Measurements from ENCODE around the gene TMEM242.

TMEM242 gene

GRCh38 chr6:157255079-157255478 lies 68.2 kb downstream of the TMEM242 start:
- in situ Hi-C loops (cut with HindIII; ENCODE audit: low sequenced_read_pairs) = no loop called here

GRCh38 chr6:157254538-157254937 lies 68.8 kb downstream of the TMEM242 start:
- in situ Hi-C loops (cut with HindIII; ENCODE audit: low sequenced_read_pairs) = no loop called here

GRCh38 chr6:157253699-157254098 lies 69.6 kb downstream of the TMEM242 start:
- in situ Hi-C loops (cut with HindIII; ENCODE audit: low sequenced_read_pairs) = no loop called here

GRCh38 chr6:157253017-157253416 lies 70.3 kb downstream of the TMEM242 start:
- in situ Hi-C loops (cut with HindIII; ENCODE audit: low sequenced_read_pairs) = no loop called here

- in situ Hi-C loops (cut with HindIII; ENCODE audit: low sequenced_read_pairs) = no loop called here
These were observed 71.6 kb downstream of the TMEM242 start for GRCh38 chr6:157251586-157252247.

- in situ Hi-C loops (cut with HindIII; ENCODE audit: low sequenced_read_pairs) = no loop called here
These were observed 73.5 kb downstream of the TMEM242 start for GRCh38 chr6:157249826-157250225.

- in situ Hi-C loops (cut with HindIII; ENCODE audit: low sequenced_read_pairs) = no loop called here
These were observed 75.1 kb downstream of the TMEM242 start for GRCh38 chr6:157248264-157248663.

- in situ Hi-C loops (cut with HindIII; ENCODE audit: low sequenced_read_pairs) = no loop called here
These were observed 76.4 kb downstream of the TMEM242 start for GRCh38 chr6:157246771-157247484.

GRCh38 chr6:157246048-157246630 lies 77.2 kb downstream of the TMEM242 start:
- in situ Hi-C loops (cut with HindIII; ENCODE audit: low sequenced_read_pairs) = no loop called here

GRCh38 chr6:157245436-157245835 lies 77.9 kb downstream of the TMEM242 start:
- in situ Hi-C loops (cut with HindIII; ENCODE audit: low sequenced_read_pairs) = no loop called here

GRCh38 chr6:157244780-157245179 lies 78.5 kb downstream of the TMEM242 start:
- in situ Hi-C loops (cut with HindIII; ENCODE audit: low sequenced_read_pairs) = no loop called here

- in situ Hi-C loops (cut with HindIII; ENCODE audit: low sequenced_read_pairs) = no loop called here
These were observed 79.1 kb downstream of the TMEM242 start for GRCh38 chr6:157244175-157244574.

GRCh38 chr6:157242791-157243190 lies 80.5 kb downstream of the TMEM242 start:
- in situ Hi-C loops (cut with HindIII; ENCODE audit: low sequenced_read_pairs) = no loop called here

GRCh38 chr6:157240960-157241311 lies 82.4 kb downstream of the TMEM242 start:
- in situ Hi-C loops (cut with HindIII; ENCODE audit: low sequenced_read_pairs) = no loop called here

- in situ Hi-C loops (cut with HindIII; ENCODE audit: low sequenced_read_pairs) = no loop called here
These were observed 83.0 kb downstream of the TMEM242 start for GRCh38 chr6:157240059-157240959.

GRCh38 chr6:157239671-157240058 lies 83.7 kb downstream of the TMEM242 start:
- in situ Hi-C loops (cut with HindIII; ENCODE audit: low sequenced_read_pairs) = no loop called here

Data from DLD1 (cell line).